GM12873 (cell line): ENCODE data around the gene TNP2.

Source experiments
- CTCF ChIP-seq: IDR thresholded peaks from 2 replicates; pipeline ENCODE4 v1.5.1; 2012; ENCODE audit warnings: low read depth, mild to moderate bottlenecking, moderate library complexity, low read length, control low read depth; ENCODE audit not compliant: insufficient read depth; ENCODE audit errors: missing control alignments

Gene TNP2

GRCh38 chr16:11268921-11269375, at the start of gene TNP2:
TSS of gene TNP2 (minus strand) at chr16:11269325. CDS start at chr16:11269262, 63 bp downstream.
- no peak for TF ChIP-seq CTCF

- no peak for TF ChIP-seq CTCF
Observed at GRCh38 chr16:11318817-11319216, 49.7 kb upstream of the TNP2 start.

GRCh38 chr16:11316331-11317015, 47.3 kb upstream of the TNP2 start:
- TF ChIP-seq CTCF, result no peak

GRCh38 chr16:11315510-11315909, 46.4 kb upstream of the TNP2 start:
- no peak for TF ChIP-seq CTCF

GRCh38 chr16:11314309-11314894, 45.3 kb upstream of the TNP2 start:
- TF ChIP-seq CTCF, result no peak

- TF ChIP-seq CTCF, result no peak
Observed at GRCh38 chr16:11313493-11314308, 44.6 kb upstream of the TNP2 start.
